ENCODE measurements around the gene NELL1.

NELL1 gene

GRCh38 chr11:21105196-21105917 lies 436.0 kb downstream of the NELL1 start:
- H3K4me3 ChIP-seq (replicated peaks; ENCODE audit: low read depth, low read length) = no peak overlapping the region
- no peak for TF ChIP-seq CTCF (IDR thresholded peaks at IDR 0.05; ENCODE audit: insufficient read depth, low read length, poor library complexity, severe bottlenecking)
- H3K36me3 ChIP-seq (ENCODE audit: control insufficient read depth, insufficient read depth, low read length) = no peaks in the 10 kb centered on the region
- no peaks in the 10 kb centered on the region for H3K27me3 ChIP-seq (replicated peaks; ENCODE audit: control insufficient read depth, insufficient read depth, low read length)
- DNase-seq (ENCODE audit: extremely low read depth, insufficient read length) = no peak

DNA sequence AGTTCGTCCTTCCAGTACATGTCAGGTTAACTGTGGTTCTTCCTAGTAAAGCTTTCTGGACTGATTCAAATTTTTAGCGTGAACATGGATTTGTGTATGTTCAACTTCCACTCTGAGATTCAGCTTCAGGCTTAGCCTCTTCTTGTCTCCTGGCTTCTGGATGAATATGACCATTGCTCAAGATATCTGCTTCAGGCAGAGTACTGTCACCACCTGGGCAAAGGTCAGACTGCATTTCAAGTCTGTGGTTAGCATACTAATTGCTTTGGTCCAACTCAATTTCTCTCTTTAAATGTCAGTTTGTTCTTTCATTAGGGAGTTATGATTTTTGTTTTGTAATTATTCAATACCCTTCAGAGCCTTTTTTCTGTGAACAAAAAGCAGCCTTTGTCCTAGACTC lies 440.0 kb downstream of the NELL1 start:
- no peak for TF ChIP-seq CTCF (IDR thresholded peaks at IDR 0.05; ENCODE audit: insufficient read depth, low read length, poor library complexity, severe bottlenecking)

DNA sequence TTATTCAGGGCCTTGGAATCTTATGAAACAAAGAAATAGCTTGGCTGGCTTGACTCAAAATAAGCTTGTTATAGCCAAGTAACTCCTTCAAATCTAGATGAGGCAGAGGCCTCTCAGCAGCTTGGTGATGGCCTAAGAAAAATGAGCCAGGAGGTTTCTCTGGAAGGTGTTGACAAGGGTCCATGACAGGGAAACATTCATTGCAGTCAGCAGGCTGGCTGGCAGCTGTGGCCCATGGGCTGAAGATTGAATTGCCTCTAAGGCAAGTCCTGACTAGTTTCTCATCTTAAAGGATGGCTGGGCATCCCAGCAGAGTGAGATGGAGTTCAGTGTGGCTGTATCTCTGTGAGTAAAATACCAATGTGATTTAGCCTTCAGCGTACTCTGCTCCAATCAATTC lies 441.0 kb downstream of the NELL1 start:
- no peak for DNase-seq (ENCODE audit: extremely low read depth, insufficient read length)
- no peak for TF ChIP-seq CTCF (IDR thresholded peaks at IDR 0.05; ENCODE audit: insufficient read depth, low read length, poor library complexity, severe bottlenecking)
- no peaks in the 10 kb centered on the region for H3K36me3 ChIP-seq (ENCODE audit: control insufficient read depth, insufficient read depth, low read length)
- no peaks in the 10 kb centered on the region for H3K27me3 ChIP-seq (replicated peaks; ENCODE audit: control insufficient read depth, insufficient read depth, low read length)
- no peak overlapping the region for H3K4me3 ChIP-seq (replicated peaks; ENCODE audit: low read depth, low read length)

More for the DNA sequence above, 440.0 kb downstream of the NELL1 start:
- Histone ChIP-seq H3K27me3 (replicated peaks; ENCODE audit: control insufficient read depth, insufficient read depth, low read length) (no peaks in the 10 kb centered on the region), H3K4me3 (replicated peaks; ENCODE audit: low read depth, low read length) (no peak overlapping the region), H3K36me3 (ENCODE audit: control insufficient read depth, insufficient read depth, low read length) (no peaks in the 10 kb centered on the region)
- no peak for DNase-seq (ENCODE audit: extremely low read depth, insufficient read length)

GRCh38 chr11:21113876-21114275 lies 444.5 kb downstream of the NELL1 start:
- Histone ChIP-seq H3K4me3 (replicated peaks; ENCODE audit: low read depth, low read length) (no peak overlapping the region), H3K36me3 (ENCODE audit: control insufficient read depth, insufficient read depth, low read length) (no peaks in the 10 kb centered on the region), H3K27me3 (replicated peaks; ENCODE audit: control insufficient read depth, insufficient read depth, low read length) (no peaks in the 10 kb centered on the region)
- no peak for DNase-seq (ENCODE audit: extremely low read depth, insufficient read length)
- no peak for TF ChIP-seq CTCF (IDR thresholded peaks at IDR 0.05; ENCODE audit: insufficient read depth, low read length, poor library complexity, severe bottlenecking)

DNA sequence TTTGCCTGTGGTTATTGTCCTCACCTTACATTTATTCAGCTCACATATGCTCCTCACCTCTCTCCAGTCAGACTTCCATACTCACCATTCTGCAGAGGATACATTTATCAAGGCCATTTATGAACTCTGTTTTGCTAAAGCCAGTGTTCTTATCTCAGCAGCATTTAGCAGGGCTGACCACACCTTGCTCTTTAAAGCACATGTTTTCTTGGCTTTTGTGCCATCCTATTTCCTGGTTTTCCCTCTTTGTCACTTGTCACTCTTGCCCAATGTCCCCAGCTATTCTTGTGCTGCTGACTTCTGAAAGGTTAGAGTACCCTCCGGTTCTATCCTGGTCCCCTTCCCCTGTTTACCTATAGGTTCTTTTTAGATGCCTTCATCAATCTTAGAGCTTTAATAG lies 446.6 kb downstream of the NELL1 start:
- Histone ChIP-seq H3K4me3 (replicated peaks; ENCODE audit: low read depth, low read length) (no peak overlapping the region), H3K27me3 (replicated peaks; ENCODE audit: control insufficient read depth, insufficient read depth, low read length) (no peaks in the 10 kb centered on the region), H3K36me3 (ENCODE audit: control insufficient read depth, insufficient read depth, low read length) (no peaks in the 10 kb centered on the region)
- no peak for TF ChIP-seq CTCF (IDR thresholded peaks at IDR 0.05; ENCODE audit: insufficient read depth, low read length, poor library complexity, severe bottlenecking)
- DNase-seq (ENCODE audit: extremely low read depth, insufficient read length) = no peak

DNA sequence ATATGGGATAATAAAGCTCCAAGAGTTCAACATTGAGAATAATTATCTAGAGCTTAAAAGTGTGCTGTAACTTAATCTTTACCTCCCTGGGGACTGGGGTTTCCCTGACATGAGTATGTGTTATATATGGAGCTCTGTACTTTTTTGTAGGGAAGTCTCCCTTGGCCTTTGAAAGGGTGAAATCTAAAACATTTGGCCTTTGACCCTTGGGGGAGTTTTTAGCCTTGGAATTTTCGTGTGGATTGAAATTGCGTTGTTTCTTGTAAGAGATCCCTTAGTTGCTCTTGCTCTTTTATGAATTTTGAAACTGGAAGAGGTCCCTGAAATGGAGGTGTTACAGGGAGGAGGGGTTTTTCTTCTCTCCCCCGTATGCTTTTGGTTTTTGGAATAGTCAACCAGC lies 450.0 kb downstream of the NELL1 start:
- H3K36me3 ChIP-seq (ENCODE audit: control insufficient read depth, insufficient read depth, low read length) = no peaks in the 10 kb centered on the region
- H3K27me3 ChIP-seq (replicated peaks; ENCODE audit: control insufficient read depth, insufficient read depth, low read length) = no peaks in the 10 kb centered on the region
- H3K4me3 ChIP-seq (replicated peaks; ENCODE audit: low read depth, low read length) = no peak overlapping the region
- no peak for TF ChIP-seq CTCF (IDR thresholded peaks at IDR 0.05; ENCODE audit: insufficient read depth, low read length, poor library complexity, severe bottlenecking)
- no peak for DNase-seq (ENCODE audit: extremely low read depth, insufficient read length)

All from GM06990 (cell line).